ENCODE data around the gene MED13.
"Not testable (repeated sequence)": the region's sequence is repeated elsewhere in the genome, so short reads cannot be mapped to it uniquely, and the experiment has no call there.

Gene MED13

GRCh38 chr17:61928101-61928436 is 137.0 kb downstream of the MED13 start:
- TF ChIP-seq CTCF (conservative IDR thresholded peaks at IDR 0.05; ENCODE audit: low read length) = no peak
- no peak for DNase-seq (ENCODE audit: low read depth)
- H3K4me3 ChIP-seq (ENCODE audit: low read length) = peak overlapping the region; percentile 90

- peak; percentile 96 for DNase-seq (ENCODE audit: low read depth)
- no peak for TF ChIP-seq CTCF (conservative IDR thresholded peaks at IDR 0.05; ENCODE audit: low read length)
- H3K4me3 ChIP-seq (ENCODE audit: low read length) = peak within 1 kb of the TSS; percentile 90
Measured at GRCh38 chr17:61927208-61928100, 137.6 kb downstream of the MED13 start, which contains the start of gene INTS2. Gene INTS2 (minus strand): TSS chr17:61927982. CDS start chr17:61926644, 1,338 bp downstream.

GRCh38 chr17:61926826-61927207 is 138.3 kb downstream of the MED13 start:
- TF ChIP-seq CTCF (conservative IDR thresholded peaks at IDR 0.05; ENCODE audit: low read length) = no peak
- DNase-seq (ENCODE audit: low read depth) = peak; percentile 31
- peak overlapping the region; percentile 90 for H3K4me3 ChIP-seq (ENCODE audit: low read length)

GRCh38 chr17:61915162-61915561 is 149.9 kb downstream of the MED13 start:
- not testable (repeated sequence) for DNase-seq (ENCODE audit: low read depth); H3K4me3 ChIP-seq (ENCODE audit: low read length)

- no peak for TF ChIP-seq CTCF (conservative IDR thresholded peaks at IDR 0.05; ENCODE audit: low read length)
- no peak for DNase-seq (ENCODE audit: low read depth)
- H3K4me3 ChIP-seq (ENCODE audit: low read length) = no peak overlapping the region
Measured at GRCh38 chr17:61908292-61909037, 156.6 kb downstream of the MED13 start.

GRCh38 chr17:61907361-61907760 is 157.7 kb downstream of the MED13 start:
- TF ChIP-seq CTCF (conservative IDR thresholded peaks at IDR 0.05; ENCODE audit: low read length) = no peak
- H3K4me3 ChIP-seq (ENCODE audit: low read length) = no peak overlapping the region
- no peak for DNase-seq (ENCODE audit: low read depth)

GRCh38 chr17:61904094-61904710 is 160.9 kb downstream of the MED13 start:
- no peak for TF ChIP-seq CTCF (conservative IDR thresholded peaks at IDR 0.05; ENCODE audit: low read length)
- H3K4me3 ChIP-seq (ENCODE audit: low read length) = no peak overlapping the region
- no peak for DNase-seq (ENCODE audit: low read depth)

Data from AG10803 (cell line).